Measurements from ENCODE around the gene SPECC1L. TPM values are rescaled to one million over a fixed set of nuclear protein-coding genes. Genes with fewer than 3 reads are reported as not detected.

Gene SPECC1L
- total RNA-seq, 1 donor from 2014 or later: 69.9 TPM

GRCh38 chr22:24433828-24434470 is 163.3 kb downstream of the SPECC1L start:
- ATAC-seq (peak; percentile 40 to 46), DNase-seq (no peak)
- TF ChIP-seq CTCF (IDR thresholded peaks at IDR 0.05): no peak
- peaks cover 77% of the 10 kb centered on the region for H3K4me1 ChIP-seq
- H3K9me3 ChIP-seq: no peaks in the 10 kb centered on the region
- intact Hi-C loops (cut with DNase I): no loop called here
- no peaks in the 10 kb centered on the region for H3K27me3 ChIP-seq (ENCODE audit: low read depth)
- H3K36me3 ChIP-seq: no peaks in the 10 kb centered on the region
- H3K4me3 ChIP-seq: no peak overlapping the region
- H3K27ac ChIP-seq: peak overlapping the region; percentile 65

- DNase-seq: no peak
- peak; percentile 55 to 66 for ATAC-seq
- no peak for TF ChIP-seq CTCF (IDR thresholded peaks at IDR 0.05)
- Histone ChIP-seq H3K27me3 (ENCODE audit: low read depth) (no peaks in the 10 kb centered on the region), H3K4me3 (no peak overlapping the region), H3K4me1 (peaks cover 69% of the 10 kb centered on the region), H3K27ac (peak overlapping the region; percentile 65), H3K9me3 (no peaks in the 10 kb centered on the region), H3K36me3 (no peaks in the 10 kb centered on the region)
- intact Hi-C loops (cut with DNase I): no loop called here
Measured at GRCh38 chr22:24434471-24435322, 164.1 kb downstream of the SPECC1L start.

- H3K4me1 ChIP-seq: peaks cover 63% of the 10 kb centered on the region
- intact Hi-C loops (cut with DNase I): no loop called here
- no peaks in the 10 kb centered on the region for H3K27me3 ChIP-seq (ENCODE audit: low read depth)
- H3K36me3 ChIP-seq: no peaks in the 10 kb centered on the region
- no peak for TF ChIP-seq CTCF (IDR thresholded peaks at IDR 0.05)
- DNase-seq (no peak), ATAC-seq (no peak)
- H3K27ac ChIP-seq: peak overlapping the region; percentile 65
- H3K4me3 ChIP-seq: no peak overlapping the region
- H3K9me3 ChIP-seq: no peaks in the 10 kb centered on the region
Measured at GRCh38 chr22:24435323-24435645, 164.7 kb downstream of the SPECC1L start.

- Histone ChIP-seq H3K36me3 (peaks cover 2% of the 10 kb centered on the region), H3K27ac (peak overlapping the region; percentile 43), H3K4me3 (no peak overlapping the region), H3K27me3 (ENCODE audit: low read depth) (no peaks in the 10 kb centered on the region), H3K9me3 (no peaks in the 10 kb centered on the region), H3K4me1 (peaks cover 57% of the 10 kb centered on the region)
- no peak for TF ChIP-seq CTCF (IDR thresholded peaks at IDR 0.05)
- DNase-seq (no peak), ATAC-seq (no peak)
- intact Hi-C loops (cut with DNase I): no loop called here
Measured at GRCh38 chr22:24435861-24436371, 165.3 kb downstream of the SPECC1L start.

- Histone ChIP-seq H3K4me3 (no peak overlapping the region), H3K4me1 (peaks cover 50% of the 10 kb centered on the region), H3K27me3 (ENCODE audit: low read depth) (no peaks in the 10 kb centered on the region), H3K36me3 (peaks cover 8% of the 10 kb centered on the region), H3K27ac (peak overlapping the region; percentile 43), H3K9me3 (no peaks in the 10 kb centered on the region)
- ATAC-seq (no peak), DNase-seq (no peak)
- intact Hi-C loops (cut with DNase I): no loop called here
- no peak for TF ChIP-seq CTCF (IDR thresholded peaks at IDR 0.05)
Measured at GRCh38 chr22:24436553-24436952, 165.9 kb downstream of the SPECC1L start.
